ENCODE data around the gene UROC1. TPM values are rescaled to one million over a fixed set of nuclear protein-coding genes. Genes with fewer than 3 reads are reported as not detected.

Gene UROC1
- total and polyA plus RNA-seq, 2 of the 13 experiments (the other 11 are each of a cell fraction or from before 2014, with no cell fraction given), result 0.71 to 1.3 TPM

GRCh38 chr3:126481808-126482502 is 35.6 kb downstream of the UROC1 start (continued):
- TF ChIP-seq ZNF276 (CRISPR knock-in tag; IDR thresholded peaks at IDR 0.05; ENCODE audit: low read depth), result no peak
- TF ChIP-seq POLR2AphosphoS2 (IDR thresholded peaks at IDR 0.05; ENCODE audit: low read depth, low read length), result no peak
- TF ChIP-seq PHF8 (CRISPR knock-in tag; IDR thresholded peaks at IDR 0.05), result no peak
- no peak for TF ChIP-seq NFE2L2 (IDR thresholded peaks at IDR 0.05; ENCODE audit: low read length)
- TF ChIP-seq SAP130 (CRISPR knock-in tag; IDR thresholded peaks at IDR 0.05; ENCODE audit: low read depth), result peak; percentile 55; the same call in 1 of the 2 replicates
- TF ChIP-seq NRL (CRISPR knock-in tag; IDR thresholded peaks at IDR 0.05; ENCODE audit: borderline replicate concordance), result no peak
- no peak for TF ChIP-seq ZMYM3 (CRISPR knock-in tag; IDR thresholded peaks at IDR 0.05)
- no peak for TF ChIP-seq ZNF691 (CRISPR knock-in tag; IDR thresholded peaks at IDR 0.05; ENCODE audit: borderline replicate concordance, low read depth)
- TF ChIP-seq YEATS2 (CRISPR knock-in tag; IDR thresholded peaks at IDR 0.05; ENCODE audit: borderline replicate concordance), result no peak
- 0 out of 2 replicates have a peak, but pooled peaks have one; percentile 18 for TF ChIP-seq ZBTB7A (CRISPR knock-in tag; IDR thresholded peaks at IDR 0.05)
- TF ChIP-seq ZNF382 (CRISPR knock-in tag; IDR thresholded peaks at IDR 0.05; ENCODE audit: borderline replicate concordance), result no peak
- TF ChIP-seq TBL1XR1 (IDR thresholded peaks at IDR 0.05; ENCODE audit: borderline replicate concordance, low read length, partially characterized antibody), result no peak
- no peak for TF ChIP-seq CC2D1A (CRISPR knock-in tag; IDR thresholded peaks at IDR 0.05)
- TF ChIP-seq E2F1 (CRISPR knock-in tag; IDR thresholded peaks at IDR 0.05), result no peak
- TF ChIP-seq ZNF674 (CRISPR knock-in tag; IDR thresholded peaks at IDR 0.05; ENCODE audit: low read depth), result no peak
- TF ChIP-seq SP1 (IDR thresholded peaks at IDR 0.05), result no peak
- TF ChIP-seq SP1 (CRISPR knock-in tag; IDR thresholded peaks at IDR 0.05), result no peak
- peak; percentile 44; the same call in 1 of the 2 replicates for TF ChIP-seq NFKB2 (CRISPR knock-in tag; IDR thresholded peaks at IDR 0.05; ENCODE audit: borderline replicate concordance)
- TF ChIP-seq ZBTB42 (CRISPR knock-in tag; IDR thresholded peaks at IDR 0.05), result no peak
- TF ChIP-seq ZNF335 (CRISPR knock-in tag; IDR thresholded peaks at IDR 0.05), result no peak
- TF ChIP-seq SMAD1 (CRISPR knock-in tag; IDR thresholded peaks at IDR 0.05; ENCODE audit: borderline replicate concordance, low read depth), result no peak
- no peak for TF ChIP-seq KLF9 (CRISPR knock-in tag; IDR thresholded peaks at IDR 0.05; ENCODE audit: low read depth)
- no peak for TF ChIP-seq ATF6 (CRISPR knock-in tag; conservative IDR thresholded peaks at IDR 0.05)
- TF ChIP-seq ATF2 (CRISPR knock-in tag; IDR thresholded peaks at IDR 0.05), result no peak
- no peak for TF ChIP-seq ARNT (IDR thresholded peaks at IDR 0.05)
